Central memory CD8-positive, alpha-beta T cell (primary cell): ENCODE measurements around the gene EGFL8.

Source experiments
- ATAC-seq: fragments of 150-1000 bp; cut with Tn5 transposase; replicated peaks from 2 replicates; pipeline ENCODE4 v1.10.0; 2022; ENCODE audit warnings: mild to moderate bottlenecking, moderate FRiP score, moderate number of reproducible peaks; ENCODE audit not compliant: poor library complexity, severe bottlenecking; ENCODE audit errors: extremely low read depth
- DNase-seq, 2 donors: peaks; one replicate each; pipeline ENCODE4 v3.0.0; 2021; ENCODE audit warnings: low spot score in 2 of 2
- H3K27ac Mint-ChIP-seq: one replicate; pipeline ENCODE4 v1.8.0; 2022; ENCODE audit warnings: low read depth, mild to moderate bottlenecking, moderate library complexity, mixed read lengths
- H3K27me3 Mint-ChIP-seq: one replicate; pipeline ENCODE4 v1.8.0; 2022; ENCODE audit warnings: mixed read lengths
- H3K36me3 Mint-ChIP-seq: one replicate; pipeline ENCODE4 v1.8.0; 2022; ENCODE audit warnings: mild to moderate bottlenecking, moderate library complexity, mixed read lengths; ENCODE audit not compliant: insufficient read depth
- H3K4me1 Mint-ChIP-seq: one replicate; pipeline ENCODE4 v1.8.0; 2022; ENCODE audit warnings: mixed read lengths
- H3K4me3 Mint-ChIP-seq: one replicate; pipeline ENCODE4 v1.8.0; 2022; ENCODE audit warnings: mild to moderate bottlenecking, moderate library complexity, mixed read lengths
- H3K9me3 Mint-ChIP-seq: one replicate; pipeline ENCODE4 v1.8.0; 2022; ENCODE audit warnings: mixed read lengths

EGFL8 gene

GRCh38 chr6:32164295-32164694 is at the start of gene EGFL8:
Gene EGFL8, plus strand, starts transcription at chr6:32164595. Its CDS starts 1,571 bp downstream, at chr6:32166166.
- H3K27ac Mint-ChIP-seq, result peak within 1 kb of the TSS; percentile 51
- H3K4me3 Mint-ChIP-seq, result no peak within 1 kb of the TSS
- peaks cover 6% of the 10 kb centered on the region for H3K4me1 Mint-ChIP-seq
- peaks cover 8% of the 10 kb centered on the region for H3K36me3 Mint-ChIP-seq
- DNase-seq (no peak), ATAC-seq (no peak)
- no peaks in the 10 kb centered on the region for H3K9me3 Mint-ChIP-seq
- no peaks in the 10 kb centered on the region for H3K27me3 Mint-ChIP-seq

DNA sequence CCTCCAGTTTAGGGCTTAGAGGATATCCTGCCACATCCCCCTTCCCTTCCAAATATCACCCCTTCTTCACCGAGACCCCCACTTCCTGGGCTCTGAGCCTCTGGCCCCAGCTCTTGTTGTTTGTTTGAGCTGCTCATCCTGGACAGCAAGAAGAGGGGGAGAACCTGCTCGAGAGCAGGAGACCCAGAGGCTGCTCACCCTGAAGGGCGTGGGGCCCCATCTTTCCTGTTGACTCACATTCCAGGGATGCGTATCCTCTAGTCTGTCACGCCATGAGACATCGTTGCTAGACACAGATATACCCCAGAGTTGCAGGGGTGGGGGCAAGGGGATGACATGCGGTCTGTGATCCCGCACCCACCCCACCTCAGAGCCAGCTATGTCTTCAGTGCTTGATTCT is 49.6 kb upstream of the EGFL8 start:
- peaks cover 23% of the 10 kb centered on the region for H3K36me3 Mint-ChIP-seq
- H3K4me1 Mint-ChIP-seq, result peaks cover 28% of the 10 kb centered on the region
- H3K27me3 Mint-ChIP-seq, result no peaks in the 10 kb centered on the region
- H3K27ac Mint-ChIP-seq, result peak overlapping the region; percentile 72
- H3K4me3 Mint-ChIP-seq, result no peak overlapping the region
- H3K9me3 Mint-ChIP-seq, result no peaks in the 10 kb centered on the region
- DNase-seq (no peak), ATAC-seq (no peak)

DNA sequence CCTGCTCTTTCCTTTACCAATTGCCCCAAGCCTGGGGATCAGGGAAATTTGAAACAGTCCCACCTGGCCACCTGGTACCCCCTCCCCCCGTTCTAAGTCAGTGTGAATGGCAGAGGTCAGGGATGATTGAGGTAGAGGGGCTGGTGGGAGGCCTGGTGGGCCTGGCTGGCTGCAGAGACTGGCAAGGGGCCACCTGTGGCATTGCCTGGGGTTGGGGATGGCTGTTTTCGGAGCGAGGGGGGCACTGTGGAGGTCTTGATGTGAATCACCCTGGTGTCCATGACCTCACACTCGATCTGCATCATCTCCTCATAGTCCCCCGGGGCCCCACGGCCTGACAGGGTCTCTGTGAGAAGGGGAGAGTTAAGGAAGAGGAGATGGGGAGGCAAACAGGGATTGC is 48.8 kb upstream of the EGFL8 start:
- H3K4me1 Mint-ChIP-seq, result peaks cover 26% of the 10 kb centered on the region
- H3K27me3 Mint-ChIP-seq, result no peaks in the 10 kb centered on the region
- no peak overlapping the region for H3K4me3 Mint-ChIP-seq
- peak overlapping the region; percentile 72 for H3K27ac Mint-ChIP-seq
- DNase-seq, result no peak
- H3K9me3 Mint-ChIP-seq, result no peaks in the 10 kb centered on the region
- H3K36me3 Mint-ChIP-seq, result peaks cover 30% of the 10 kb centered on the region
- no peak for ATAC-seq

DNA sequence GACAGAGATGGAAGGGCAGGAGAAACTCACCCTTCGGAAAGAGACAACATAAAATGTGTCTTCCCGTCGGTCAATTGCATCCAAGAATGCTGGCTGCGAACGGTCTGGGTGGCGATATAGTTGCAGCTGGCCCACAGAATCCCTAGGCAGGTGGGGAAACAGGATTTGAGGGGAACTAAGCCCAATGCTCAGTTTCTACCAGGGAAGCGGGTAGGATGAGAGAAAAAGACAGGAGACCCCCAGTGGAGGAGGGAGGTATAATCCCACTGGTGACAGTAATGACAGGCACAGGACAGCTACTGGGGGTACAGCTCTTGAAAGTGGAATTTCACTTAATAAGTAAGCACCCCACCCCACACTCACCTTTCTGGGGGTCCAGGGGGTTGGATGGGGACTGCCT is 47.7 kb upstream of the EGFL8 start:
- ATAC-seq, result no peak
- no peak overlapping the region for H3K4me3 Mint-ChIP-seq
- peaks cover 26% of the 10 kb centered on the region for H3K4me1 Mint-ChIP-seq
- no peak for DNase-seq
- H3K27me3 Mint-ChIP-seq, result no peaks in the 10 kb centered on the region
- no peak overlapping the region for H3K27ac Mint-ChIP-seq
- H3K36me3 Mint-ChIP-seq, result peaks cover 37% of the 10 kb centered on the region
- no peaks in the 10 kb centered on the region for H3K9me3 Mint-ChIP-seq

- DNase-seq (no peak), ATAC-seq (no peak)
- Mint-ChIP-seq H3K27ac (no peak overlapping the region), H3K27me3 (no peaks in the 10 kb centered on the region), H3K36me3 (peaks cover 45% of the 10 kb centered on the region), H3K4me1 (peaks cover 26% of the 10 kb centered on the region), H3K9me3 (no peaks in the 10 kb centered on the region), H3K4me3 (no peak overlapping the region)
Measured at GRCh38 chr6:32117461-32117860, 46.9 kb upstream of the EGFL8 start.

DNA sequence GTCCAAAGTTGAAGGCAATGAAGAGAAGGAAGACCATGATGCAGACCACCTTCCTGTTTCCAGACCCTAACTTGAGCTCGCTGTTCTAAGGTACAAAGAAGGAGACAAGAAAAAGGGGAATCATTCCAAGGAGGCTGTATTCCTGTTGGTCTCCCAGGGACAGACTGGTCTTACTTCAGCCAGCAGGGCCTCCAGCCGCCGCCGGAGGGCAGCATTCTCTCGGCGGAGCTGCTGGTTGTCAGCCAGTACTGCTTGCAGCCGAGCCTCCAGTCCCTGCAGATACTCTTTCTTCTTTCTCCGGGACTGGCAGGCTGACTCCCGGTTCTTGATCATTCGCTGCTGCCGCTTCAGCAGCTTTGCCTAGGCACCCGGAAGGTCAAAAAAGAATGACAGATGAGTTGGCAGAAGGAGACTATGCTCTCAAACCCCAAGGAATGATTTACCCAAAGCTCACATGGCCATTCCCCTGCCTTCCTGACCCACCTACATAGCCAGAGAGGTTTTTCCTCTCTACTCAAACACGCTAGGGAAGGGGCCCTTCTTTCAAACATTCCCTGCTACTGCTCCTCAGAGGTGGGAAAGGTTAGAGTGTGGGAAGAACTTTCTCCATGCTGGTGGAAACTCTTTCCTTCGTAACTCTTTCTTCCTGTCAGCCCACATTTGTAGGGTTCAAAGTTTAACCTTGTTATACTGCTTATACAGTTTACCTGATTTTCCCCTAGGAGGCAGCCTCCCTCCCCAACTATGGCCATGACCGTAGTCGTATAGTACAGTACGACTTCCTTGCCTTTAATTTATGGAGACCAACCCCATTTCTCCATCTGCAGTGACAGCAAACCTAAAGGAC is 45.4 kb upstream of the EGFL8 start:
- Mint-ChIP-seq H3K9me3 (no peaks in the 10 kb centered on the region), H3K4me3 (no peak overlapping the region), H3K36me3 (peaks cover 59% of the 10 kb centered on the region), H3K27me3 (no peaks in the 10 kb centered on the region), H3K4me1 (peaks cover 18% of the 10 kb centered on the region), H3K27ac (peak overlapping the region; percentile 75)
- peak; percentile 40 to 53 for DNase-seq
- ATAC-seq, result peak; percentile 65

GRCh38 chr6:32120573-32121059 is 43.8 kb upstream of the EGFL8 start:
- Mint-ChIP-seq H3K27me3 (no peaks in the 10 kb centered on the region), H3K27ac (no peak overlapping the region), H3K4me3 (no peak overlapping the region), H3K4me1 (peaks cover 24% of the 10 kb centered on the region), H3K9me3 (no peaks in the 10 kb centered on the region), H3K36me3 (peaks cover 64% of the 10 kb centered on the region)
- DNase-seq (no peak), ATAC-seq (no peak)

GRCh38 chr6:32123681-32124080 is 40.7 kb upstream of the EGFL8 start:
- Mint-ChIP-seq H3K36me3 (peaks cover 66% of the 10 kb centered on the region), H3K27ac (no peak overlapping the region), H3K4me1 (peaks cover 50% of the 10 kb centered on the region), H3K4me3 (no peak overlapping the region), H3K9me3 (no peaks in the 10 kb centered on the region), H3K27me3 (no peaks in the 10 kb centered on the region)
- ATAC-seq, result no peak
- DNase-seq, result no peak

DNA sequence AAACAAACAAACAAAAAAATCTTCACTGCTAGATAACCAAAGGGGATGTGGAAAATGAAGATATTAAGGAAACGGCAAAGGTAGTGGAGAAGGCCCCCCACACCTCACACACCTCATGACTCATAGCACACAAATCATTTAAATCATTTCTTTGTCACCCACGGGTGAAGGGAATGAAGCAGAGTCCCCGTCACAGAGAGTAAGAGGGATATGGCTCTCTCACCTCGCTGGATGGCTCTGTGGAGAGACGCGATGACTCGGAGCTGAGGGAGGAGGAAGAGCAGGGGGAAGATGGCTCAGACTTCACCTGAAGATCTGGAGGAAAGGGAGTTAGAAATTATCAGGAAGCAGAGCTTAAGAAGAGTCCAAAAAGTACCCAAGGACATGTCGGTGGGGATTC is 37.5 kb upstream of the EGFL8 start:
- no peaks in the 10 kb centered on the region for H3K27me3 Mint-ChIP-seq
- H3K27ac Mint-ChIP-seq, result peak overlapping the region; percentile 94
- H3K36me3 Mint-ChIP-seq, result peaks cover 40% of the 10 kb centered on the region
- H3K4me3 Mint-ChIP-seq, result peak overlapping the region; percentile 99
- ATAC-seq (no peak), DNase-seq (no peak)
- H3K4me1 Mint-ChIP-seq, result peaks cover 56% of the 10 kb centered on the region
- H3K9me3 Mint-ChIP-seq, result no peaks in the 10 kb centered on the region

DNA sequence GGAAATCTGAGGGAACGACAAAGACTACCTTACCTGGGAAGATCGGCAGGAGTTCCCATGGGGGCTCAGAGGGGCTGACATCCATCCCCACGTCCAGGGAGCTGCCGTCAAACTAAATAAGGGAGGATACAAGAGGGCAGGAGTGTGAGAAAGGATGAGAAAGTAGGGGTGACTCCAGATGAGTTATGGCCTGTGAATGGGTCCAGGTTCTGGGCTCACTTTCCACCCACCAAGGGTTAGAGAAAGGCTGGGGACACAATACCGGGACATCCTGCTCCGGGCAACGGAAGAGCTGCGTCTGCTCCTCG is 37.0 kb upstream of the EGFL8 start:
- ATAC-seq, result no peak
- H3K4me3 Mint-ChIP-seq, result peak overlapping the region; percentile 99
- no peaks in the 10 kb centered on the region for H3K9me3 Mint-ChIP-seq
- peaks cover 36% of the 10 kb centered on the region for H3K36me3 Mint-ChIP-seq
- H3K27ac Mint-ChIP-seq, result peak overlapping the region; percentile 94
- H3K4me1 Mint-ChIP-seq, result peaks cover 56% of the 10 kb centered on the region
- no peak for DNase-seq
- H3K27me3 Mint-ChIP-seq, result no peaks in the 10 kb centered on the region

DNA sequence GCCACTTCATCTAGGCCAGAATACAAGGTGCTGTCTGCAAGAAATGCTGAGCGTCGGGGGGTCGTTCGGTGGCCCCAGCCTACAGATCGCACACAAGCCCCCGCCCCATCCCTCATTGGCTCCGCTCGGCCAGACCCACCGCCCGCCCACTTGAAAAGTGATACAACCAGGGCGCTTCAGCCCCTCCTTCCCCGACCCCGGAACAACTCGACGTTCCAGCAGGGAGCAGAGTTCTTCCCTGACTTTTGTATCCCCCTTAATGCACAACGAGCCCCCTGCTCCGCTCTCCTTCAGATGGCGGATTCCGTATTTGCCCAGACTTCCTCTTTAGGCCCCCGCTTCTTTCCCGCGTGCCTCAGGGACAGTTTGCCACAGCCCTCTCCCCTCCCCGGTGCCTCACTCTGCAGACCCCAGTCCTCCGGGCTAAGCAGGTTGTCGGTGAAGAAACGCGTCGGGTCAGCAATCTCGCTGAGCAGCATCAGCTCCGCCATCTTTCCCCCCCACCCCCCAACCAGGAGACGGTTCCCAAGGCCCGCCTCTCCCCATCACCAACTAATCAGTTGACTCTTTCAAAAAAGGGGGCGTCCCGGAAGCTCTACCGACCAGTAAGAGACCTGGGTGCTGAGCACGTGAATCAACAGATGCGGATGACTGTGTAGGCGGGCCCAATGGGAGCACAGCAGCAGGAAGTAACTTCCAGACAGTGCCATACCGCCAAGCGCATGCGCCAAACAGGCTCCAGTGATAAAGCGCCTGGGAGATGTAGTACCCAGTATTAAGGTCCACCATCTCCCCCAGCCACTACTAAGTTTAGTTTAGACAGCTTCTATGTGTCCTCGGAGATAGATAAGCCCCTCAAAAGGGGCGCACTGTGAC is 36.4 kb upstream of the EGFL8 start, which contains the start of gene ATF6B:
Gene ATF6B (minus strand): TSS at position 530 of the 876 bp plus-strand sequence. CDS start 39 bp downstream, at position 491.
- ATAC-seq (peak; percentile 99), DNase-seq (peak; percentile 85 to 96)
- Mint-ChIP-seq H3K4me1 (peaks cover 56% of the 10 kb centered on the region), H3K27me3 (no peaks in the 10 kb centered on the region), H3K27ac (peak within 1 kb of the TSS; percentile 94), H3K36me3 (peaks cover 30% of the 10 kb centered on the region), H3K9me3 (no peaks in the 10 kb centered on the region), H3K4me3 (peak within 1 kb of the TSS; percentile 99)

DNA sequence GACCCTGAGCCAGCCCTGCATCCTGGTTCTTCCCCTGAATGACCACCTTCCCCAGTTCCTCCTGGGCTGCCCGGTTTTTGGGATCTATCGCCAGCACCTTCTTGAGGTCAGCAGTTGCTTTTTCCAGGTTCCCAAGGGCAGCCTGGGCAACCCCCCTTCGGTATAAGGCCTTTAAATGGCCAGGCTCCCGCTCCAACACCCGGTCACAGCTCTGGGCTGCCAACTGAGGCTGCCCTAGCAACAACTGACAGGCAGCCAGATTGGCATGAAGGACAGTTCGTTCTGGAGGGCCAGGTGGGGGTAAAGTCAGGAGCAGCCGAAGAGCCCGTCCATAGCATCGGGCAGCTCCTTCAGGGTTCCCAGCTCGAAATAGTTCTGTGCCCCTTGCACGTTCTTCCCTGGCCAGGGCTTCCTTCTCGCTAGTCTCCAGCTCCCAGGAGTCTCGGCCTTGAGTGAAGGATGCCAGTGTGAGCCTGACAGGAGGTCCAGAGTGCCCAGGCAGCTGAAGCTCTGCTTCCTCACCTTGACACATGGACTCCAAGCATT is 35.6 kb upstream of the EGFL8 start:
- no peak for ATAC-seq
- DNase-seq, result no peak
- Mint-ChIP-seq H3K4me1 (peaks cover 56% of the 10 kb centered on the region), H3K36me3 (peaks cover 23% of the 10 kb centered on the region), H3K9me3 (no peaks in the 10 kb centered on the region), H3K4me3 (peak overlapping the region; percentile 99), H3K27me3 (no peaks in the 10 kb centered on the region), H3K27ac (peak overlapping the region; percentile 94)
